C1 segment of cervical spinal cord (tissue), 14 donors: ENCODE measurements around the gene DISP3.

Experiments
- DNase-seq, 14 donors: peaks; one replicate each; lab custom pipeline; 2025; lab: John Stamatoyannopoulos, UW

Gene DISP3

GRCh38 chr1:11456965-11457364, 22.0 kb upstream of the DISP3 start:
- no peak for DNase-seq

DNA sequence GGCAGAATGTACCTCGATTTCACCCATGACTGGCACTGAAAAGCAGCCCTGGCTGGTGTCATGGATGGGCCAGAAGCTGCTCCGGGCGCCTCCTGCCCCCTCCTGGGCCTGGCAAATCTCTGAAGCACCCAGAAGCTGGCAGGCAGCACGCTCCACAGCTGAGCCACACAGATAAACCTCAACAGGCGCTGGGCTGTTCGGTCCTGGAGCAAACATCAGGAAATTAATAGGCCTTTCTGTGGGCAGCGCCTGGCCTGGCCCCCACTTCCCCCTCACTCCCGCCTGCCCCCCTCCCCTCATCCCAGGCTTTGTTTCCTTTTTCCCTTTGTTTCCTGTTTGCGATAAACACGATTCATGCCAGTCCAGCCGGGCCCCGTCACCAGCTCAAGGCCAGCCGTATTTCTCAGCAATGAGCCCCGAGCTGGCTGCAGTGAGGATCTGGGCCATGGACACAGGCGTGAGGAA, 20.1 kb upstream of the DISP3 start:
- peak in 13 of 14 donors; percentile 4 to 93 (median 70) for DNase-seq

- no peak for DNase-seq
Observed at GRCh38 chr1:11461531-11462137, 17.3 kb upstream of the DISP3 start.

DNA sequence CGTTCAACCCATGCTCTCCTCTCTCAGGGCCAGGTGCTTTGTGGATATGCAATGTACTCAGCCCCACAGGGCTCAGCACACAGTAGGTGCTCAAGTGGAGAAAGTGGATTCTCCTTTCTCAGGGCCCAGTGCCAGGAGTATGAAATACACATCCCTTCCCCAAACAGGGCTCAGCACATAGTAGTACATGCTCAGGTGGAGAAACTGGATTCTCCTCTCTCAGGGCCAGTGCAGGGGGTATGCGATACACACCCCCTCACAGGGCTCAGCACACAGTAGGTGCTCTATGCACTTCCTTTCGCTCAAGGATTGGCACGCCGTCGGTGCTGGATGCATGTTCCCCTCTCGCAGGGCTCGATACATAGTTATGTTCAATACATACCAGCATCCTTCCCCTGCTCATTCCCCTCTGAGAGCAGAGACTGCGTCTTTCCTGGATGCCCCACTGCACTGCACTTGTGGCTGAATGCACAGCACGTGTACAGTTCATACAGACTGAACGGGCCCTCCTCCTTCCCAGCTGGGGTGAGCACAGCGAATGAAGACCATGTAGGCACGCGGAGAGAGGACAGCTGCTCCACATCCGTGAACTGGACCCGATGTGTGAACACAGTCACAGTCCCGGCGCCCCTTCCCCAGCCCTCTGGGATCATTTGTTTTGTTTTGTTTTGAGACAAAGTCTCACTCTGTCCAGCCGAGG, 16.6 kb upstream of the DISP3 start:
- peak in 1 of 14 donors; percentile 48 for DNase-seq

DNA sequence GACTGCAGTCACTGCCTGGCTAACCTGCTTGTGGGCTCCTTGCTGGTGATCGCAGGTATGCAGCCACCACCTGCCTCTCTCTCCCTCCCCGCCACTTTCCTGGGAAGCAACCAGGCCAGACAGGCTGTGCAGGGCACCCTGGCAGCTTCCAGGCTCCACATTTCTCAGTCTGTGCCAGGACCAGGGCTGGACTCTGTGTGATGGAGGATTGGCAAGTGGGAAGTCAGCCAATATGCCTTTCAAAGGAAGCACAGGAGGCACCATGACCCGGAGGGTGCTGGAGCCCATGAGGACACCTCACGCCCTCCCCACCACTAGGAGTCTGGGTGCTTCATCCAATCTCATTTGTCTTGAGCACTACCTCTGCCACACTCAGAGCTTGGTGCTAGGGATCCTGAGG, 15.8 kb upstream of the DISP3 start:
- DNase-seq = no peak

DNA sequence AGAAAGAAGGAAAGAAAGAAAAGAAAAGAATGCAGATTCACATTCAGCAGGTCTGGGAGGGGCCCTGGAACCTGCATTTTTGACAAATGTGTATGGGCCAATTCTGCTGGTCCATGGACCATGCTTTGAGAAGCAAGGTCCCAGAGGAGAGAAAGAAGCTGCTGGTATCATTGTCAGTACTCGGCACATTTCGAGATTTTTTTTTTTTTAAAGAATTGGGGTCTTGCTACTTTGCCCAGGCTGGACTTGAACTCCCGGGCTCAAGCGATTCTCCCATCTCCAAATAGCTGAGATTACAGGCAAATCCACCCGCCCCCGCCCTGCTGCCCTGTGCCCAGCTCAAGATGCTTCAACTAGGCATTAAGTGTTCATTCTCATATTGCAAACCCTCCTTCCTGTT, 13.6 kb upstream of the DISP3 start:
- DNase-seq = no peak

DNA sequence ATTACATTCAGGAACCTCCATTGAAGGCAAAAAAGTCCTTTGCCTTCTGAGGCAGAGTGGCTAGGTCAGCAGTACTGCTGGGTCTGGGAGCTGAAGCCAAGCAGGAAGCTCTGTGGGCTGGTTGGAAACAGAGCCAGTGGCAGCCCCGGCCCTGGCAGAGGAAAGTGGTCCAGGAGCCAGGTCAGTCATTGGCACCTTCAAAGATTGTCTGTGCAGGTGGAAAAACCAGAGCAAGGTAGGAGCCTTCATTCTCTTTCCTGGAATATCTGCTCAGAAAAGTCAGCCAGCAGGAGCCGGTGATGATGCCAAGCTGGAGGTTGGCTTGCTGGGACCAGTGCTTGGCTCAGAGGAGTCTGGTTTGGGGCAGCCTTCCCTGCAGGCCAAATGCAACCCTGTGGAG, 12.5 kb upstream of the DISP3 start:
- DNase-seq = peak in 3 of 14 donors; percentile 14 to 93 (median 43)

- DNase-seq = no peak
Observed at GRCh38 chr1:11468878-11469277, 10.1 kb upstream of the DISP3 start.

DNA sequence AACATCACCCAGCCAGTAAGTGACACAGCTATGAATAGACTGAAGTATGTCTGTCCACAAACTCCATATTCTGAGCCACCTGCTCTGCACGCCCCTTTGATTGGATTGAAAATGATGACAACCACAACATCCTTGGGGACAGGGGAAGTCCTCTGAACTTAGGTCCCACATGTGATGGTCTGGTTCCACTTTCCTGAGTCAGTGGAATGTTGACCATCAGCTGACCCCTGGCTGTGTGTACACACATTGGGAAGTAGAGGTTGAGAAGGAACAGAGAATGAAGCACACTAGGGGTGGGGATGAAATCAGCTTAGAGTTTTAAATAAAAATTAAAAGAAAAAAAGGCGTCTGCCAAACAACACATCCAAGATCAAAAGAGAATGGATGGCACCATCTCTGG, 8.0 kb upstream of the DISP3 start:
- DNase-seq = no peak

DNA sequence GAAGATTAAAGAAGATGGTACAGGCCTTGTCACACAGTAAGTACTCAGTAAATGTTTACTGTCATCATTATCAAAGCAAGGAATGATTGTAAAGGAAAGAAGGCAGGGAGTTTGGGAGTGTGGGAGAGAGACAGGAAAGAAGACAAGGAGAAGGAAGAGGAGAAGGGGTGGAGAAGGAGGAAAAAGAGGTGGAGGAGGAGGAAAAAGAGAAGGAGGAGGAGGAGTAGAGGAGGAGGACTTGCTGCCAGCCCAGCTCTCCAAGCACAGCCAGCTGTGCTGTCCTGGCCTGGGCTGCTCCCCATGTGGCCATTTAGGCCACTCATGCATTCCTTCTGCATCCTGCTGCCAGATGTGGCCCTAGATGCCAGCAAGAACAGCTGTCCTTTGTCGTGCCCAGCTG, 7.5 kb upstream of the DISP3 start:
- DNase-seq = no peak

DNA sequence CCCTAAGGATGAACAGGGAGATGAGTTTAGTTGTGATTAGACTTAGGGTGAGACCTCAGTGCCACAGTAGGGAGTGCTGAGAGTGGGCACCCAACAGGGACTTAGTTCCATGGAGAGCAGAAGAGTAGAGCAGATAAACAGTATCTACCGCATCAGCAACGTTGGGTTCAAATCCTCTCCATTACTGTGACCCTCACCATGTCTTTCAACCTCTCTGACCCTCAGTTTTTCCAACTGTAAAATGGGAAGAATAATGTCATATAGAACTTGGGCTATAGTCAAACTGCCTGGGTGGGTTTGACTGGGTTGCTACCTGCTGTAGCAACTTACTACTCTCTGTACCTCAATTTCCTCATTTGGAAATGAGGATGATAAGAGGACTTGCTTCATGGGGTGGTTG, 6.7 kb upstream of the DISP3 start:
- DNase-seq = no peak

DNA sequence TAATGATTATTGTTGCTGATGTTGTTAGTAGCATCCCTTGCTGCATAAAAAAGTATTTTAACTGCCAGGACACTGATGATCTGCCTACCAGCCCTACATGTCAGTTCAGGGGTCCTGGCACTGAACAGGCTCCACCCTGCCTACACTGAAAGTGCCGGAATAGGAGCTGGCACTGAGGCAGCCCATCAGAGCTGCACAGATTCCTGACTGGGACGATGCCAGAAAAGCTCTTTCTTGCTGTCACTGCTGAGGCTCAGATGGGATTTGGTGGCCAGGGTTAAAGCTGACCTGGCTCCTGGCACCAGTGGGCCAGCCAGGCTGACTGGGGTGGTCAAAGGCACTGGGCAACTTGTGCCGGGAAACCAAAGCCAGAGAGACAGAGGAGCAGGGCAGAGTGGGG, 6.2 kb upstream of the DISP3 start:
- no peak for DNase-seq

GRCh38 chr1:11473491-11474034, 5.4 kb upstream of the DISP3 start:
- DNase-seq = peak in 4 of 14 donors; percentile 5 to 14 (median 8)

- no peak for DNase-seq
Observed at GRCh38 chr1:11474826-11475225, 4.1 kb upstream of the DISP3 start.

GRCh38 chr1:11475748-11476147, 3.2 kb upstream of the DISP3 start:
- DNase-seq = no peak

DNA sequence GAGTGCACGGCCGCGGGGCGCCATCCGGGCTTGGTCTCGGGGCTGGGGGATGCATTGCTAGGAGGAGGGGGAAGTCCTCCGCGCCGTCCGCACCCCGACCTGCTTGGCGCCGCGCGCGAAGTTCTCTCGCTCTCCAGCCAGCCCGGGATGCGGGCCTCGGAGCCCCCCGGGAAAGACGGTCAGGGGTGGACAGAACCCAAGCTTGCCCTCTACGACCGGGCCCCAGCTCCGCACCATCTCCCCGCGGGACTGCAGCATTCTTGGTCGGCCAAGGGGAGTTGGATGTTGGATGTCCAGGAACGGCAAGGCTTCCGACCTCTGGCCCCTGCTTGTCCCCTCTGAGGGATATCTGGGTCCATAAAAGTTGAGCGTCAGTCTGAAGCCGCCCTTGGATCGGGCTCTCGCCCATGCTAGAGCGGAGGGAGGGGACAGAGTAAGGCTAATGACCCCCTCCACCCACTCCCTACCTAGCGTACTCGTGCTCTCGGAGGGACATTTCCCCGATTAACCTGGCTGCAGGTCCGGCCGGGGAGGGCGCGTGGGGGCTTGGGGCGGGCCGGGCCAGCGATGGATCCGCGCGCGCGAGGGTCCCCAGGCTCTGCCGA, 522 bp downstream of the DISP3 start:
- no peak for DNase-seq

DNA sequence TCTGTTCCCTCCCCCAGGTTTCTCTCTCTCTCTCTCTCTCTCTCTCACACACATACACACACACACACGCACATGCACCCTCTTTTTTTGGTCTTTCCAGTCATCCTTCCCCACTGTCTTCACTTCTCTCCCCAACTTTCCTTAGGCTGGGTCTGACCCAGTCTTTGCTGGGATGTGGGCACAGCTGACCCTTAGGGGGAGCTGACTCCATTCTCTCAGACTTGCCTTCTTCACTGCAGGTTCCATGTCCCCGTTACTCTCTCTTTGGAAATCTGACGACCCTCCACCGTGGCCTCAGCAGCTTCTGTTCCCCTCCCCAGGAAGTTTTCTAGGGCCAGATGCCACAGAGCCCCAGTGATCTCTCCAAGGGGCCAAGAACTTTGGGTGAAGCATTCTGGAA, 2.1 kb downstream of the DISP3 start:
- no peak for DNase-seq

- DNase-seq = peak in 2 of 14 donors; percentile 15 to 43
Observed at GRCh38 chr1:11482198-11482597, 3.2 kb downstream of the DISP3 start.

DNA sequence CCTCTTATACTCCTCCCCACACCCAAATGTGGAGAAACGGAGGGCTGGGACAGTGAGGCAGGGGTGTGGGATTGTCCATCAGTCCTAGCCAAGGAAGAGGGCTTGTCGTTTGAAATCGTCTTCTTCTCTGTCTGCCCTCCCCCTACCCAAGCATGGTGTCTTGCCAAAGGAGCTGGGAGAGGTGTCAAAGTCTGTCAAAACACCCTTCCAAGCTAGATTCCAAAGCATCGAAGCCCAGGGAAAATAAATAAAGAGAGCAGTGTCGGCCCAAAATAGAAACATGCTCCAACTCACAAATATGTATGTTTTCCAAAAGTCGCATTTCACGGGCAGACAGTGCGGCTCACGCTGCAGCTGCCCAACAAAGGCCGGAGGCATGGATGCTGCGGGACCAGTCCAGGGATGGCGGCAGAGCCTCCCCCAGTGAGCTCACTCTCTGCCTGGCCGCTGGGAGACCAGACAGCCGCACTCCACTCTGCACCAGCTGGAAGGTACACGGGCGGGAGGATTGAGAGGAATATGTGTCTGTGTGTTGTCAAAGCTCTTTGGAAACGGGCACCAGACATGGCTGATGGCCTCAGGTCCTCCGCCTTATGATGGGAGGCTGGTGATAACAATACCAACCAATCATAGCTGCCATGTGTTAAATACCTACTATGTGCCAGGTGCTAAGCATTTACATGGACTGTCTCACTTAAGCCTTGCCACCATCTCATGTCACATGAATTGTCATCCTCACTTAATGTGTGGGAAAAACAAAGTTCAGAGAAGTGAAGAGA, 3.9 kb downstream of the DISP3 start:
- peak in 1 of 14 donors; percentile 14 for DNase-seq

DNA sequence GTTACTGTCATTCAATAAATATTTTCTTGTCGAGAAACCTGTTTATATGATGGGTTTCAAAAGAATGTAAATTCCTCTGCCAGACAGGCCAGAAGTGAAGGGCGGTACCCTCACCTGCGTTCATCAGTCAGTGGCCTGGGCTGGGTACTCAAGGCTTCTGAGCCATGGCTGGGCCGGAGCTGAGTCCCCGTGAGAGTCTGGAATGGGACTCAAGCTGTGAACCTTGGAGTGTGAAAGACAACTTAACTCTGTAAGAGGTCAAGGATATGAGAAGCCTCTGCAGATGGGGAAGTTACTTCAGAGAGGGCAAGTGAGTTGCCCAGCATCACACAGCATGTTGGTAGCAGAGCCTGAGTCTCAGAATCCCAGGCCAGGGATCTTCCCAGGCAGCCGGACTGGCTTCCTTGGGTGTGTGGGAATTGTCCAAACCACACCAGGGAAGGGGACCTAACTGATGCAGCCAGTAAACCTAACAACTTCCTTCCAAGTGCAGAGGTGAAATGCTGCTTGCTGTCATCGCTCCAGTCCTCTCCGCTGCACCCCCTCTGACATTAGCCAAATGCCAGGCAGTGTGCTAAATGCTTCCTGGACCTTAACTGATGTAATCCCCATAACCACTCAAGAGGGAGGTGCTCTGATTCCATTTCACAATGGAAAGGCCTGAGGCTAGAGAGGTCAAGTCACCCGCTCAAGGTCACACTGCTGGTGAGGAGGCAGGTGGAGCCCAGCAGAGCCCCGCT, 4.8 kb downstream of the DISP3 start:
- peak in 1 of 14 donors; percentile 21 for DNase-seq

DNA sequence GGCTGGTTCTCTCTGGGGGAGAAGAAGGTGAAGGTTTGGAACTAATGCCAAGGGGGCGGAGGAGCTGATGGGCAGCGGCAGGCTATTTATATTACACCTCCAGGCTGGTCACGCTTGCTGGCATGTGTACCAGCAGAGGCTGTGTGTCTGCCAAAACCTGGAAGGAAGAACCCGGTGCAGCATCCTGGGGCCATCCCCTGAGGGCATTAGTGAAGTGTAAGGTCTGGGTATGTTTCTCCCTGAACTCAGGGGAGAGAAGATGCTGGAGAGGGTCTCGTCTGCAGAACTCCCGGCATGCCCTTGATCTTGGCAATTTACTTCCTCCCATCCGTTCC, 5.3 kb downstream of the DISP3 start:
- DNase-seq = peak in 1 of 14 donors; percentile 24
